Effector CD8-positive, alpha-beta T cell (primary cell): ENCODE measurements around the gene MPLKIP.
"Not testable (repeated sequence)": the region's sequence is repeated elsewhere in the genome, so short reads cannot be mapped to it uniquely, and the experiment has no call there.

Experiments used
- DNase-seq: peaks from one replicate; lab custom pipeline; 2025; lab: John Stamatoyannopoulos, UW
- total RNA-seq, 4 experiments: gene quantifications; one replicate each; lab custom pipeline; 2026; lab: John Stamatoyannopoulos, UW

The MPLKIP gene
- 16.9 to 19.4 (median 17.7) reads per million in 4 experiments for total RNA-seq

DNA sequence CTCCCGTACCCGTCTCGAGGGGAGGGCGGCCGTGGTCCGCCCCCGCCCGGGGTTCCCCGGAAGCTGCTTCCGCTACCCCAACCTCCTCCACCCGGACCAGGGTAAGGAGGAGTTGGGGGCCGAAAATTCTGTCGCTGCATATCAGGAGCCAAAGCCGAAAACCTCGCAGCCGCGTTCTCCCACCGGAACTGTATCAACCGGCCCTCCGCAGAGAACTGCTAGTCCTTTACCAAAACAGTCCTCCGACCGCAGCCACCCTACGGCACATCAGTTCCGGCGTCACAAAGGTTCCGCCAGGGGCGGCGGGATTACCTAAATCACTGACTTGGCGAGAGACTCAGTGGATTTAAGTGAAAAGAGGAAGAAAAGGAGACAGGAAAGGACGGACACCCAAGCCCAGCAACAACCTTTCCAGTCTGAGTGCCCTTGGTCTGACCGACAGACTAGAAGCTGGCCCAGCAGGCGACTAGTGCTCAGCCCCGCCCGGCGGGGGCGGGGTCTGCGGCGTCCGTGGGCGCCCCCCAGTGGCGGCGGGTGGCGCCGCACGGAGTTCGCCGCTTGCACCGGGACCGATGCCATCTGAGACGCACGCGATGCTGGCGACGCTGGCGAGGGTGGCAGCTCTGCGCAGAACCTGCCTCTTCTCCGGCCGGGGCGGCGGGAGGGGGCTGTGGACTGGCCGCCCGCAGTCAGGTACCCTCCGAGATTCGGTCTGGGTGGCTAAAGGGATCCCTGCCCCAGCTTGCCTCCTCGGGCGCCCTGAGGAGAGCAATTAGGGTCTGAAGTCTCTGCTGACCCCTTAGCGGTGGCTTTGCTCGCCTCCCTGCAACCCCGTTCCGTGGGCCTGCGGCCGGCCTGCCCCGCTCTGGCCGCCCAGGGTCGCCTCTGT, at the start of gene MPLKIP, which contains the start of gene SUGCT:
TSS of gene MPLKIP (minus strand) at position 195 of the 889 bp plus-strand sequence. CDS start at position 140, 55 bp downstream.
TSS of gene SUGCT (plus strand) at position 578 of the 889 bp plus-strand sequence.
- DNase-seq = peak; percentile 82

DNA sequence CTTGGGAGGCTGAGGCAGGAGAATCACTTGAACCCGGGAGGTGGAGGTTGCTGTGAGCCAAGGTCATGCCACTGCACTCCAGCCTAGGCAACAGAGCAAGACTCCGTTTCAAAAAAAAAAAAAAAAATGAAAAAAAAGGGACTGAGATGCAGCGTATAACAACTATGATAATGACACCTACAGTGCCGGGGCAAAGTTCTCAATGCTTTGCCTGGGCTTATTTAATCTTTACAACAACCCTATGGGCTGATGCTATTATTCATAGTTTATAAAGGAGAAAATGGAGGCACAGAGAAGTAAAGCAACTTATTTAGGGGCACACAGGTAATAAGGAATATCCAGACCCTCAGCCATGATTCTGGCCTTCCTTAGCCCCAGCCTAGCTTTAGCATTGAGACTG, 48.0 kb upstream of the MPLKIP start:
- no peak for DNase-seq

DNA sequence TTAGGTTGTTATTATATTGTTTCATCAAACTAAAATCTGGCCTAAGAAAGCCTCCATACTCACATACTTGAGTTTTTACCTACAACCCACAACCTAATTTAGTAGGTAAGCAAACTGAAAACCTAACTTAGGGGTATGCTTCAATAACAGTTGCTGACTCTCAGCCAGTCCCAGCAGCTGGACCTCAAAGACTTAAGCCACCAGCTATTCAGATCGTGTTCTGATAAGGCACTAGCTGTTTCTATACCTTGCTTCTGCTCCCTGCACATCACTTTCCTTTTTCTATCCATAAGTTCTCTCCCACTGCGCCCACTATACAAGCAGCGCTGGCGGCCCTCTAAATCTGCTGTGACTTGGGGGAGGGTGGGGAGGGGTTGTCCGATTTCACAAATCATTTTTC, 42.6 kb upstream of the MPLKIP start:
- no peak for DNase-seq

DNA sequence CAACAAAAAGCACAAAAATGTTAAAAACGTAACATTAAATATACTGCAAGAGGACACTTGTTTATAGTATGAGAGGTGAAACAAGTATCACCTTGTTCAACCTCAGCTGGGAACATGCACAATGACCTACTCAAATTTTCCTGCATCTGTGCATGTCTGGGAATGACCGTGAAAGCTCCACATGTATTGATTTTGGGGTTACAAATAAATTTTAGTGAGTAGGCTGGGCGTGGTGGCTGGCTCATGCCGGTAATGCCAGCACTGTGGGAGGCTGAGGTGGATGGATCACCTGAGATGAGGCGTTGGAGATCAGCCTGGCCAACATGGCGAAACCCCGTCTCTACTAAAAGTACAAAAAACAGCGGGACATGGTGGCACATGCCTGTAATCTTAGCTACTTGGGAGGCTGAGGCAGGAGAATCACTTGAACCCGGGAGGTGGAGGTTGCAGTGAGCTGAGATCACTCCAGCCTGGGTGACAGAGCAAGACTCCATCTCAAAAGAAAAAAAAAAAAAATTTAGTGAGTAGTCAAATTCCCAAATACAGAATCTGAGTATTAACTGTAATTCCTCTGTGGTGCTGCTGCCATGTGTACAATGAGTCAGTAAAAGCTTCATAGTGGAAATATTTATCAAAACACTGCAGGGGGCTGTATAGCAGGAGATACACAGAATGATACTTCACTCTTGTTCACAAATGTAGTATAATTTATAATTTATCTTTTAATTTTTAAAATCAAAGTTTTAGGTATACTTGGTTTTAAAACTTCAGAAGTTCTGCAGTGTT, 41.5 kb upstream of the MPLKIP start:
- DNase-seq = no peak

DNA sequence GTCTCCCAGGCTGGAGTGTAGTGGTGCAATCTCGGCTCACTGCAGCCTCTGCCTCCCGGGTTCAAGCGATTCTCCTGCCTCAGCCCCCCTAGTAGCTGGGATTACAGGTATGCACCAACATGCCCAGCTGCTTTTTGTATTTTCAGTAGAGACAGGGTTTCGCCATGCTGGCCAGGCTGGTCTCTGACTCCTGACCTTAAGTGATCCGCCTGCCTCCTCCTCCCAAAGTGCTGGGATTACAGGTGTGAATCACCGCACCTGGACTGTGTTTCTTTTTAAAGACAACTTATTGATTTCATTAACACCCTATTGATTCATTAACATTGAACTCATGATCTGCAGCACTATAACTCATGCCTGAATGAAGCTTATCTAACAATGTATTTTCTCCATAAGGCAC, 40.8 kb upstream of the MPLKIP start:
- not testable (repeated sequence) for DNase-seq

DNA sequence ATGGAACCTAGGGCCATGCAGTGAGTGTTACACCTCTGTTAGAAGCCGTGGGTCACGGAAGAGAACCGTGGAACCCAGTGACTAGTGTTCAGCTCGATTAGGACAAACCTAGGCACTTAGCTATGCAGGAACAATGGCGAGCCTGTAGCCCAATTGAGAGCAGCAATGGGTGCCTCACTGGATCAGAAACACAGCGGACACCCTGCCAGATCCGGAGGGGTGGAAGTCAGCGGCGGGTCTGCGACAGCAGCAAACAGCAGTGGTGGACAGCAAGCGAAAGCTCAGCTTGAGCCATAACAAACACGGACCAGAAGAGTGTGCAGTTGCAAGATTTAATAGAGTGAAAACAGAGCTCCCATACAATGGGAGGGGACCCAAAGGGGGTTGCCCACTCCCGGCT, 38.7 kb upstream of the MPLKIP start:
- DNase-seq = not testable (repeated sequence)

DNA sequence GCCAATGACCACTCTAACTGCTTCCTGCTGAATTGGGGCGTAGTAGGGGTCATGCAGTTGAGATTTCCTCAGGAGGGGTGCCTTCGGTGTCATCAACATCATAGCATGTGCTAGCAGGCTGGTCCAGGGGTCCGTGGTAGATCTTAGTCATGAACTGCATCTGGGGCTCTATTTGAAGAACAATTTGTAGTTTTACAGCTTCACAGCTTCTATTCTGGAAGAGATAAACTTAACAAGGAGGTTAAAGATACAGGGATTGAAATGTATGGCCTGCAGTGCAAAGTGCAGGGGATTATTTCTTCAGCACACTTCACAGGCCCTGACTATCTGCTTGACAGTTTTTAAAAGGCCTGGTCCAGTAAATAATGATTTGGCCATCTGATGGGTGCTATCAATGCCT, 33.8 kb upstream of the MPLKIP start:
- not testable (repeated sequence) for DNase-seq

DNA sequence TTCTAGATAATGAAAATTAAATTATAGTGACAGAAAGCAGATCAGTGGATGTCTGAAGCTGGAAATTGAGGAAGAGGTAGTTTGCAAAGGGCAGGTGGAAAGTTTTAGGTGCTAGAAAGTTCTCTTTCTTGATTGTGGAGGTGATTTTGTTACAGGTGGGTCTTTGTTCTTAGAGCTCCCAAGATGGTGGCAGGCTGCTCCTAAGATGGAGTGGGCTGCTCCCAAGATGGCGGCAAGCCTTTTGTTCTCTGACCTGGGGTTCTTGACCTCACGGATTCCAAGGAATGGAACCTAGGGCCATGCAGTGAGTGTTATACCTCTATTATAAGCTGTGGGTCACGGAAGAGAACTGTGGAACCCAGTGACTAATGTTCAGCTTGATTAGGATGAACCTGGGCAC, 32.9 kb upstream of the MPLKIP start:
- DNase-seq = no peak

DNA sequence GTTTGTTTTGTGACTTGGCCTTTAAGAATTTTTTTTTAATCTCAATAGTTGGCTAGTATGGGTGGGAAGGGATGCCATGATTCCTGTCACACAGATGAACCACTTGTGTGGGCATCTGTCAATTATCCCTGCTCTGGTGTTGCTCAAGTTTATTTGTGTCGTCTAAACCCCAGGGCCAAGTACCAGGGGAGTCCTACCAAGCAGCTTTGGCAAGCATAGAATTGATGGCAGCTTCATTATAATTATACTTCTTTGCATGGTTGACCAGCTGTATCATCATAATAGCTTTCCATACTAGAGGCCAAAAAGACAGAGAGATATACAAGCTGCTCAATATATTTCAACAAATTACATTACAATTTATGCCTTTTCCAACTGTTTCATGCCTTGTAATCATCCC, 30.8 kb upstream of the MPLKIP start:
- DNase-seq = no peak

DNA sequence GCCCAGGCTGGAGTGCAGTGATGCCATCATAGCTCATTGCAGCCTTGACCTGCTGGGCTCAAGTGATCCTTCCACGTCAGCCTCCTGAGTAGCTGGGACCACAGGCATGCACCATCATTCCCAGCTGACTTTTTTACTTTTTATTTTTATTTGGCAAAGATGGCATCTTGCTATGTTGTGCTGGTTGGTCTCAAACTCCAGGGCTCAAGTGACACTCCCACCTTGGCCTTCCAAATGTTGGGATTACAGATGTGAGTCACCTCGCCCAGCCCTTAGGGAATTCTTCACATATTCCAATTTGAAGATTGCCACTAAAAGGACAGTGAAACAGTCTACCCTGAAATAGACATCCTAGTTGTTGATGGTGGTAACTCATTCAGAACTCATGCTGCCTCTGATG, 28.1 kb upstream of the MPLKIP start:
- no peak for DNase-seq

DNA sequence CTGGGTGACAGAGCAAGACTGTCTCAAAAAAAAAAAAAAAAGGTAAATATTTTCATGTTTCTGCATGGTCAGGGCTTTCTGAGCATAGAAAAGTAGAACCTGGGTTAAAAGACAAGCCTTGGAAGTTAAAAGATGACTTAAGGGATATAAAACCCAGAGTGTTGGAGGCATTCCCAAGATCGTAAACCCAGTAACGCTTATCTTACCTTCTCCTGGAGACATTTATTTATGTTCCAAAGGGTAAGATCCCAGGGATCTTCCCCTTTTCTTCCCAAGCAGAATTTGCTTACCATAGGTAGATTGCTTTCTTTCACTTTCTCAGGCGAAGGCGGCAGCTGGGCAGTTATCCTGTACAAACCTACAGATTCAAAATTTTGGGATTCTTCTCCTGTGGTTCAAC, 22.6 kb upstream of the MPLKIP start:
- no peak for DNase-seq

DNA sequence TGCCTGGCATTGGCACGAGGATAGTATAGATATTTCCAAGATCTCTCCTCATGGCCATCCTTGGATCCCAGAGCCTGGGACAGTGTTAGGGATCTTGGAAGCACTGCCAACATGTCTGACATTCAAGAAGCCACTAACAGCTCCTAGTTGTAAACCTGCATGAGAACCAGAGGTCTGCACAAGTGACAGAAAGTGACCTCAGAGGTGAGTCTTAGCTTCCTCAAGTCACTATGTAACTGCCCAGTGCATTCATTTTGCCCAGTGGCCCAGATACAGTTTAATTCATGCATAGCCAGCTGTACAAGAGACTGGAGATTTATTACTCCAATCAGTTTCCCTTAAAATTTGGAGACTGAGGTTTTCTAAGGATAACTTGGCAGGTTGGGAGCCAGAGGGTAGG, 17.1 kb upstream of the MPLKIP start:
- no peak for DNase-seq

DNA sequence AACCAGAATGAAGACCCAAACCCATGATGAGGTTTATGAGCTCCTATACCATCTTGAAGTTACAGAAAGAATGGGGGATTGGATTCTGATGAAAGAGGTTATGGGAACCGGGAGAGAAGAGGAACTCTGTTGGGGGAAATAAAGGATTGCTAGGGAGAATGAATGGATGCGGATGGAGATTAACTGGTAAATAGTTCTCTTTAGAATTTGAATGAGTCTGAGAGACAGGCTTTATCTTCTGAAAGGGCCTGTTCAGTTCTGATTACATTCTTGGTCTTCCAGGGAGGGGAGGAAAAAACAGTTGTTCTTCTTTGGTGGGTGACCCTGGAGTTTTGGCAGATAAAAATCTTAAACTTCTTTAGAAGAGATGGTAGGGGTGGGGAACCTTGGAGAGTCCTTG, 14.2 kb upstream of the MPLKIP start:
- DNase-seq = no peak

DNA sequence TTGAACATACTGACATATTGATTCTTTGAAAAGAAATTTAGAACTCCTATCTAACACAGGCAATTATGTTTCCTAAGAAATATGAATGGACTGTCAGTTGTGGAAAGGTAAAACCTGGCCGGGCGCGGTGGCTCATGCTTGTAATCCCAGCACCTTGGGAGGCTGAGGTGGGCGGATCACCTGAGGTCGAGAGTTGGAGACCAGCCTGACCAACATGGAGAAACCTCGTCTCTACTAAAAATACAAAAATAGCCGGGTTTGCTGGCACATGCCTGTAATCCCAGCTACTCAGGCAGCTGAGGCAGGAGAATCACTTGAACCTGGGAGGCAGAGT, 13.8 kb upstream of the MPLKIP start:
- DNase-seq = not testable (repeated sequence)

DNA sequence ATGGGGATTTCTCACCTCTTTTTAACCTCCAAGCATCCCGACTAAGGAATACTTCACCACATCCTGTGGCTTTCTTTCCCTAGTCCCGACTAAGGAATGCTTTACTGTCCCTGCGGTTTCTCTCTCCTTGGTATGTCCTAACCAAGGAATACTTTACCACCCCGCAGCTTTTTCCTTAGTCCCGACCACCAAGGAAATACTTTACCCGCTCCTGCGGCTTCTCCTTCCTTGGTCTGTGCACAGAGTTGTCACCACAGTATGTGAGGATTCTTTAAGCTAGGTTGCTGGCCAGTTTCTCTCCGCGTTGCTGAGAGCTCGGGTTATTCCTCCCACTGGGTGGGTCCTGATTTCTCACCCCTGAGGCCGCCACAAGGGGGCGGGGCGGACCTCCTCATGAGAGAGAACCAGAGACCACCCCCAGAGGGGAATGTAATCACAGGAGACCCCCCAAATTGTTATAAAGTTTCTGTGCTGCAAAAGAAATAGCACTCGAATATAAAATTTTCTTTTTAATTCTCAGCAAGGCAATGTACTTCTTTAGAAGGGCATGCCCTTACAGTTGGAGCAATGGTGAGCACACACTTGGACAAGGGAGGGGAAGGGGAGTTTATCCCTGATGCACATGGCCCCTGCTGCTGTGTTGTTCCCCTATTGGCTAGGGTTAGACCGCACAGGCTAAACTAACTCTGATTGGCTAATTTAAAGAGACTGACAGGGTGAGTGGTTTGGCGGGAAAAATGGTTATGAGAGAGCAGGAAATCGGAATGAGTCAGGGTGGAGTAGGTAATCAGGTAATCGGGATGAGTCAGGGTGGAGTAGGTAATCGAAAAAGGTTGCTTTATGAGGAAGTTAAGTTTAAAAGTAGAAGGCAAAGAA, 13.2 kb upstream of the MPLKIP start:
- DNase-seq = no peak

DNA sequence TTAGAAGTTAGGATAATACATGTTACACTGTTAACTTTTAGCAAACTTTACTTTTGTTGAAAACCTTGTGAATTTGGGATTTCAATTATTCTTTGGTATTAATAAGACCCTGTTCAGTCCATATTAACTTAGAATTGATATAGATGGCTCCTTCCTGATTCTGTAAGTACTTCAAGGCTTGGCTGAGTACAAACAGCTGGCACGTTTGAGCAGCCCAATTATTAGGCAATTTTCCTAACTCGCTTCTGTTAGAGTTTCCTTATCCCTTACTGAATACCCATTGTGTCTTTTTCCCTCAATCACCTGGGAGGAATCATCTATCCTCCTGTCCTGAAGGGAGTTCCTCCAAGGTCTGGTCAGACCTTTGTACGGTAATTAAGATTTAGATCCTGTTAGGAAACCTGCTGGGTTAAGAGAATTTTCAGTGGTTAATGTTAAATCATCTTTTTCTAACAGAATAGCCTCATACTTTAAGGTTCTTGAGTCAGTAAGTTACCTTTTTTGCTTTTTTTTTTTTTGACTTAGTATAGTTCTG, 11.2 kb upstream of the MPLKIP start:
- DNase-seq = not testable (repeated sequence)

DNA sequence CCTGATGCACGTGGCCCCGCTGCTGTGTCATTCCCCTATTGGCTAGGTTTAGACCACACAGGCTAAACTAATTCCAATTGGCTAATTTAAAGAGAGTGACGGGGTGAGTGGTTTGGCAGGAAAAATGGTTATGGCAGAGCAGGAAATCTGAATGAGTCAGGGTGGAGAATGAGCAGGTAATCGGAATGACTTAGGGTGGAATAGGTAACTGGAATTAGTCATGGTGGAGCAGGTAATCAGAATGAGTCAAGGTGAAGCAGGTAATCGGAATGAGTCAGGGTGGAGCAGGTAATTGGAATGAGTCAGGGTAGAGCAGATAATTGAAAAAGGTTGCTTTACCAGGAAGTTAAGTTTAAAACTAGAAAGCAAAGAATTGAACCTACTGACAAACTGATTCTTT, 7.5 kb upstream of the MPLKIP start:
- DNase-seq = not testable (repeated sequence)

DNA sequence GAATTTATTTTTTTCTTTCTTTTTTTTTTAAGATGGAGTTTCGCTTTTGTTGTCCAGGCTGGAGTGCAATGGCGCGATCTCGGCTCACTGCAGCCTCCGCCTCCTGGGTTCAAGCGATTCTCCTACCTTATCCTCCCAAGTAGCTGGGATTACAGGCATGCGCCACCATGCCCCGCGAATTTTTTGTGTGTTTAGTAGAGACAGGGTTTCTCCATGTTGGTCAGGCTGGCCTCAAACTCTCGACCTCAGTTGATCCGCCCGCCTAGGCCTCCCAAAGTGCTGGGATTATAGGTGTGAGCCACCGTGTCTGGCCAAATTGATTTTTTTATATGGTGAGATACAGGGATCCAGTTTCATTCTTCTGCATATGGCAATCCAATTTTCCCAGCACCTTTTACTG, 5.5 kb upstream of the MPLKIP start:
- not testable (repeated sequence) for DNase-seq

DNA sequence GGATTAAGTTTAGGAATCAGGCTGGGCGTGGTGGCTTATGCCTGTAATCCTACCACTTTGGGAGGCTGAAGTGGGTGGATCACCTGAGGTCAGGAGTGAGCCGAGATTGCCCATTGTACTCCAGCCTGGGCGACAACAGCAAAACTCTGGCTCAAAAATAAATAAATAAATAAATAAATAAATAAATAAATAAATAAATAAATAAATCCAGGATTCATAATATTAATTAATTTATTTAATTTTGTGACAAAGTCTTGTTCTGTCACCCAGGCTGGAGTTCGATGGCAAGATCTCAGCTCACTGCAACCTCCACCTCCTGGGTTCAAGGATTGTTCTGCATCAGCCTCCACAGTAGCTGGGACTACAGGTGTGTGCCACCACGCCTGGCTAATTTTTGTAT, 4.6 kb upstream of the MPLKIP start:
- no peak for DNase-seq

DNA sequence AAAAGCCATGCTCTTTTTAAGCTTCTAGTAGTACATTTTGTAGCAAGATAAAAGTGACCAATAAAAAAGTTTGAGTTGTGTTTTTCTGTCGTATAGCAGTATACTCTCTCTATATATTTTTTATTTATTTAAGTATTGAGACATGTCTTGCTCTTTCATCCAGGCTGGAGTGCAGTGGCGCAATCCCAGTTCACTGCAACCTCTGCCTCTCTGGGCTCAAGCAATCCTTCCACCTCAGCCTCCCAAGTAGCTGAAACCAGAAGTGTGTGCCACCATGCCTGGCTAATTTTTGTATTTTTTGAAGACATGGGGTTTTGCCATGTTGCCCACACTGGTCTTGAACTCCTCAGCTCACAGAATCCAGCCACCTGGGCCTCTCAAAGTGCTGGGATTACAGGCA, 3.1 kb upstream of the MPLKIP start:
- no peak for DNase-seq

DNA sequence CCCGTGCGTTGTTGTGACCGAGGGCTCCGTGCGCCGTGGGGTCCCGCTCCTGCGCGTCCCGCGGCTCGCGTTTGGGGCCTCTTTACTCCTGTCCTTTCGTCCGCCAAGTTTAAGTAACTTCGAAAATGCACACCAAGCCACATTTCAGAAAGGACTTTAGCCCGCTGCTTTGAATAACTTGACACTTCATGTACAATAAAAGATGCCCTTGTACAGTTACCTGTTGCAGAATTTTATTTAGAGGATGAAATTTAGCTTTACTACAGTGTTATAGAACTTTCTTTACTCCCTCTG, 842 bp upstream of the MPLKIP start:
- DNase-seq = no peak
